ENCODE results near the gene TBC1D10A.

Gene TBC1D10A

GRCh38 chr22:30273711-30274436 is 52.9 kb downstream of the TBC1D10A start:
- no peak for TF ChIP-seq POLR2A (IDR thresholded peaks at IDR 0.05; ENCODE audit: low read length)
- TF ChIP-seq GATA1 (IDR thresholded peaks at IDR 0.05; ENCODE audit: low read depth, low read length): no peak
- DNase-seq: no peak

- TF ChIP-seq POLR2A (IDR thresholded peaks at IDR 0.05; ENCODE audit: low read length) (peak; percentile 13), GATA1 (IDR thresholded peaks at IDR 0.05; ENCODE audit: low read depth, low read length) (no peak)
- no peak for DNase-seq
Measured at GRCh38 chr22:30272781-30273601, 53.8 kb downstream of the TBC1D10A start.

GRCh38 chr22:30270832-30271231 is 55.9 kb downstream of the TBC1D10A start:
- DNase-seq: peak; percentile 22 to 50
- TF ChIP-seq GATA1 (IDR thresholded peaks at IDR 0.05; ENCODE audit: low read depth, low read length) (no peak), POLR2A (IDR thresholded peaks at IDR 0.05; ENCODE audit: low read length) (no peak)

- TF ChIP-seq GATA1 (IDR thresholded peaks at IDR 0.05; ENCODE audit: low read depth, low read length) (no peak), POLR2A (IDR thresholded peaks at IDR 0.05; ENCODE audit: low read length) (peak; percentile 20)
- no peak for DNase-seq
Measured at GRCh38 chr22:30268331-30268730, 58.4 kb downstream of the TBC1D10A start.

GRCh38 chr22:30267382-30268302 is 59.1 kb downstream of the TBC1D10A start:
- peak; percentile 65 to 74 for DNase-seq
- TF ChIP-seq GATA1 (IDR thresholded peaks at IDR 0.05; ENCODE audit: low read depth, low read length) (no peak), POLR2A (IDR thresholded peaks at IDR 0.05; ENCODE audit: low read length) (no peak)

- DNase-seq: peak; percentile 83 to 84
- peak; percentile 76 for TF ChIP-seq POLR2A (IDR thresholded peaks at IDR 0.05; ENCODE audit: low read length)
- TF ChIP-seq GATA1 (IDR thresholded peaks at IDR 0.05; ENCODE audit: low read depth, low read length): no peak
Measured at GRCh38 chr22:30266445-30267381, 60.0 kb downstream of the TBC1D10A start, which contains the start of gene OSM. Gene OSM (minus strand): TSS chr22:30266851. CDS start chr22:30266799, 52 bp downstream.

GRCh38 chr22:30265823-30266444 is 60.8 kb downstream of the TBC1D10A start:
- DNase-seq: peak; percentile 92
- peak; percentile 96 for TF ChIP-seq POLR2A (IDR thresholded peaks at IDR 0.05; ENCODE audit: low read length)
- TF ChIP-seq GATA1 (IDR thresholded peaks at IDR 0.05; ENCODE audit: low read depth, low read length): no peak

- no peak for TF ChIP-seq POLR2A (IDR thresholded peaks at IDR 0.05; ENCODE audit: low read length)
- TF ChIP-seq GATA1 (IDR thresholded peaks at IDR 0.05; ENCODE audit: low read depth, low read length): no peak
- peak in 1 of 2 experiments; percentile 55 for DNase-seq
Measured at GRCh38 chr22:30265131-30265720, 61.5 kb downstream of the TBC1D10A start.

GRCh38 chr22:30263883-30264282 is 62.9 kb downstream of the TBC1D10A start:
- no peak for DNase-seq
- TF ChIP-seq GATA1 (IDR thresholded peaks at IDR 0.05; ENCODE audit: low read depth, low read length) (no peak), POLR2A (IDR thresholded peaks at IDR 0.05; ENCODE audit: low read length) (no peak)

GRCh38 chr22:30262917-30263741 is 63.6 kb downstream of the TBC1D10A start:
- TF ChIP-seq POLR2A (IDR thresholded peaks at IDR 0.05; ENCODE audit: low read length) (peak; percentile 42), GATA1 (IDR thresholded peaks at IDR 0.05; ENCODE audit: low read depth, low read length) (no peak)
- DNase-seq: peak; percentile 78 to 90

GRCh38 chr22:30262112-30262511 is 64.6 kb downstream of the TBC1D10A start:
- TF ChIP-seq GATA1 (IDR thresholded peaks at IDR 0.05; ENCODE audit: low read depth, low read length) (no peak), POLR2A (IDR thresholded peaks at IDR 0.05; ENCODE audit: low read length) (peak; percentile 55)

More at GRCh38 chr22:30262112-30262511, 64.6 kb downstream of the TBC1D10A start:
- no peak for DNase-seq
